ENCODE data around the gene BLNK.
"Not testable (repeated sequence)": the region's sequence is repeated elsewhere in the genome, so short reads cannot be mapped to it uniquely, and the experiment has no call there.

The BLNK gene

GRCh38 chr10:96271016-96271815 is at the start of gene BLNK:
BLNK (minus strand) TSS chr10:96271569; CDS start chr10:96271398, 171 bp downstream.
- DNase-seq: no peak

GRCh38 chr10:96319754-96320474 is 48.5 kb upstream of the BLNK start:
- DNase-seq: no peak

- DNase-seq: no peak
Measured at GRCh38 chr10:96317067-96317833, 45.9 kb upstream of the BLNK start.

GRCh38 chr10:96313344-96313743 is 42.0 kb upstream of the BLNK start:
- no peak for DNase-seq

- no peak for DNase-seq
Measured at GRCh38 chr10:96311180-96311715, 39.9 kb upstream of the BLNK start.

GRCh38 chr10:96310321-96310669 is 38.9 kb upstream of the BLNK start:
- no peak for DNase-seq

- no peak for DNase-seq
Measured at GRCh38 chr10:96309628-96310320, 38.4 kb upstream of the BLNK start.

- not testable (repeated sequence) for DNase-seq
Measured at GRCh38 chr10:96308854-96309253, 37.5 kb upstream of the BLNK start.

GRCh38 chr10:96306516-96306915 is 35.1 kb upstream of the BLNK start:
- DNase-seq: no peak

GRCh38 chr10:96305019-96305418 is 33.6 kb upstream of the BLNK start:
- no peak for DNase-seq

GRCh38 chr10:96304230-96304629 is 32.9 kb upstream of the BLNK start, which contains the start of gene DNTT:
DNTT (plus strand) TSS chr10:96304434; CDS start chr10:96304498, 64 bp downstream.
- DNase-seq: no peak

GRCh38 chr10:96301616-96302015 is 30.2 kb upstream of the BLNK start:
- DNase-seq: no peak

GRCh38 chr10:96299383-96299782 is 28.0 kb upstream of the BLNK start:
- DNase-seq: no peak

- DNase-seq: no peak
Measured at GRCh38 chr10:96298362-96298761, 27.0 kb upstream of the BLNK start.

- DNase-seq: no peak
Measured at GRCh38 chr10:96297486-96297885, 26.1 kb upstream of the BLNK start.

GRCh38 chr10:96295475-96295874 is 24.1 kb upstream of the BLNK start:
- no peak for DNase-seq

GRCh38 chr10:96292971-96293920 is 21.9 kb upstream of the BLNK start:
- DNase-seq: no peak

- no peak for DNase-seq
Measured at GRCh38 chr10:96290368-96291133, 19.2 kb upstream of the BLNK start.

GRCh38 chr10:96289218-96289910 is 18.0 kb upstream of the BLNK start:
- no peak for DNase-seq

GRCh38 chr10:96288151-96288621 is 16.8 kb upstream of the BLNK start:
- DNase-seq: no peak

Data from NCI-H1048 (cell line).